ENCODE results near the gene UBE2V1.

UBE2V1 gene

DNA sequence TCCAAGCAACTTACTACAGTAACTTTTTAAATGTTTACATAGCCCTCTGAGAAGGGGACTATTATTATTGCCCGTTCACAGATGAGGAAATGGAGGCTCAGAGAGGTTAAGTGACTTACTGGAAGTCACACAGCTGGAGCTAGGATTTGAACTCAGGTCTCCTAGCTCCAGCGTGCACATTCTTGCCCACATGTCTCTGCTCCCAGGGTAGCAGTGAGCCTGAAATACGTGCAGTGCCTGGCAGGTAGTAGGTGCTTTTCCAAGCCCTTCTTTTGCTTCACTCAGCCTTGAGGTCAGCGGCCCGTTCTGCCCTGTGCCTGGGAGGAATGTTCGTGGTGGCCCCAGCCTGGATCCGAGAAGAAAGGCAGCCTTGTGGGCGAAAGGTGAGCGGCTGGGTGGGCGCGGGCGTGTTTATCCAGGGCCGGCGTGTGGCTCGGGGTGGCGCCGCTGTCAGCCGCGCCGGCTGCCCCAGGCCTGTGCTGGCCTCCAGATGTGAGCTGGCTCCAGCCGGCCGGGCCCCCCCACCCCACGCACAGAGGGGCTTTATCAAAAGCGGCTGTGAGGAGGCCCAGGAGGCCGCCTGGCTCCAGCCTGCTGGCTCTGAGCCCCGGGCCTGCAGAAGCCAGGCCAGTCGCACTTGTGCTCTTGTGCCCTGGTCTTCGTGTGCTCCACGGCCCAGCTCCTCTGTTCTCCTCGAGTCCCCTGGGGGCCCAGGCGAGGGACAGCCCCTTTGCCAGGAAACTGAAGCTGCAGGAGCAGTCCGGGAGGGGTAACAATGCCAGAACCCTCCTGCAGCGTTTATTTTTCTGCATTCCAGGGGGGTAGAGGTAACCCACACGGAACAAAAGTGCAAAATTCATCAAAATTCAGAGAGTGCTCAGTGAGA, 58.1 kb downstream of the UBE2V1 start:
- no peak overlapping the region for H3K4me3 ChIP-seq (replicated peaks; ENCODE audit: low read depth, low read length)
- TF ChIP-seq, protein P1, sequence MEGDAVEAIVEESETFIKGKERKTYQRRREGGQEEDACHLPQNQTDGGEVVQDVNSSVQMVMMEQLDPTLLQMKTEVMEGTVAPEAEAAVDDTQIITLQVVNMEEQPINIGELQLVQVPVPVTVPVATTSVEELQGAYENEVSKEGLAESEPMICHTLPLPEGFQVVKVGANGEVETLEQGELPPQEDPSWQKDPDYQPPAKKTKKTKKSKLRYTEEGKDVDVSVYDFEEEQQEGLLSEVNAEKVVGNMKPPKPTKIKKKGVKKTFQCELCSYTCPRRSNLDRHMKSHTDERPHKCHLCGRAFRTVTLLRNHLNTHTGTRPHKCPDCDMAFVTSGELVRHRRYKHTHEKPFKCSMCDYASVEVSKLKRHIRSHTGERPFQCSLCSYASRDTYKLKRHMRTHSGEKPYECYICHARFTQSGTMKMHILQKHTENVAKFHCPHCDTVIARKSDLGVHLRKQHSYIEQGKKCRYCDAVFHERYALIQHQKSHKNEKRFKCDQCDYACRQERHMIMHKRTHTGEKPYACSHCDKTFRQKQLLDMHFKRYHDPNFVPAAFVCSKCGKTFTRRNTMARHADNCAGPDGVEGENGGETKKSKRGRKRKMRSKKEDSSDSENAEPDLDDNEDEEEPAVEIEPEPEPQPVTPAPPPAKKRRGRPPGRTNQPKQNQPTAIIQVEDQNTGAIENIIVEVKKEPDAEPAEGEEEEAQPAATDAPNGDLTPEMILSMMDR (IDR thresholded peaks at IDR 0.05; ENCODE audit: low read length, missing control alignments): no peak
- peak; percentile 60 for DNase-seq (ENCODE audit: low read depth)

DNA sequence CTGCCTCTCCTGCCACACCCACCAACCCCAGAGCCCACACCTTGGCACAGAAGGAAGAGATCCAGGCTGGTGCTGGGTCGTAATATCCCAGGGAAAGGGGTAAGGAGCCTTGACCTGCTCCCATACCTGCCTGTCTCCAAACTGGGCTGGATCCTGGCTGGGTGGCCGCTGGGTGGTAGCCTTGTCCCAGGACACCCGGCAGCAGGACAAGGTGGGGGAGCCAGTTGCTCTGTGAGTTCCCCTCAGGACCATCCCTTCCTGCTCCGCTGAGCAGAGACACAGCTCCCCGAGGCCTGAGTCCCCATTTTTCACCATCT, 58.8 kb downstream of the UBE2V1 start:
- no peak for DNase-seq (ENCODE audit: low read depth)
- no peak overlapping the region for H3K4me3 ChIP-seq (replicated peaks; ENCODE audit: low read depth, low read length)
- TF ChIP-seq, protein P1 (IDR thresholded peaks at IDR 0.05; ENCODE audit: low read length, missing control alignments): no peak

DNA sequence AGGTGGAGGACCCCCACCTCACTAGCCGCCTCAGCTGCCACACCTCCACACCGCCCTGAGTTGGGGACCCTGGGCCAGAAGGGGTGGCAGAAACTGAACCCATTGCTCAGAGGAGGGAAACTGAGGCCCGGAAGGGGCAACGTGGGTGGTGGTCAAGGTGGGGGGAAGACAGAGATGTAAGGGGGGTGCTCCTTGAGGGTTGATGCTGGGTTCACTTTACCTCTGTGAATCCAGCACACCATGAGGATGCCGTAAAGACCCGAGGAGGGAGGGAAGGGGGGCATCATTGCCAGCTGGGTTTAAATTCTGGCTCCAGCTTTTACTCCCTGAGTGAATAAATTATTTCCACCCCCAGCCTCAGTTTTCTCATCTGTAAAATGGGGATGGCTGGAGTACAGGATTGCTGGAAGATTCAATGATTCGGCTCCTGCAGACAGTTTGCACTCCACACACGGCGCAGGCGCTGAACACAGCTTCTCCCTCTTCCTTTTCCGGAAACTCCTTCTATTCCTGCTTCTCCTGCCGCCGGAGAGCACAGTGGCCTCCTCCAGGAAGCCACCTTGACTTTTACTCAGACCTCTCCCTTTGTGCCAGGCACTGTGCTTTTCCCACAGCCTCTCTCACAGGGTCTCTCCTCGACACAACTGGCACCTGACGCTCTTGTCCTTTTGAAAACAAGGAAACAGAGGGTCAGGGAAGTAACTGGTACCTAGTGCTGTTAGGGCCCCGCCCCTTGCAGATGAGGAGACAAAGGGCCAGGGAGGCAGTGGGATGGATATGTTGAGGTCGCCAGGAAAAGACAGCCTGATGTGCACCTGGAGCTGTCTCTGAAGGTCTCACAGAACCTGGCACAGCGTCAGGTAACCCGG, 59.4 kb downstream of the UBE2V1 start:
- no peak for DNase-seq (ENCODE audit: low read depth)
- no peak overlapping the region for H3K4me3 ChIP-seq (replicated peaks; ENCODE audit: low read depth, low read length)
- TF ChIP-seq, protein P1 (IDR thresholded peaks at IDR 0.05; ENCODE audit: low read length, missing control alignments): no peak

DNA sequence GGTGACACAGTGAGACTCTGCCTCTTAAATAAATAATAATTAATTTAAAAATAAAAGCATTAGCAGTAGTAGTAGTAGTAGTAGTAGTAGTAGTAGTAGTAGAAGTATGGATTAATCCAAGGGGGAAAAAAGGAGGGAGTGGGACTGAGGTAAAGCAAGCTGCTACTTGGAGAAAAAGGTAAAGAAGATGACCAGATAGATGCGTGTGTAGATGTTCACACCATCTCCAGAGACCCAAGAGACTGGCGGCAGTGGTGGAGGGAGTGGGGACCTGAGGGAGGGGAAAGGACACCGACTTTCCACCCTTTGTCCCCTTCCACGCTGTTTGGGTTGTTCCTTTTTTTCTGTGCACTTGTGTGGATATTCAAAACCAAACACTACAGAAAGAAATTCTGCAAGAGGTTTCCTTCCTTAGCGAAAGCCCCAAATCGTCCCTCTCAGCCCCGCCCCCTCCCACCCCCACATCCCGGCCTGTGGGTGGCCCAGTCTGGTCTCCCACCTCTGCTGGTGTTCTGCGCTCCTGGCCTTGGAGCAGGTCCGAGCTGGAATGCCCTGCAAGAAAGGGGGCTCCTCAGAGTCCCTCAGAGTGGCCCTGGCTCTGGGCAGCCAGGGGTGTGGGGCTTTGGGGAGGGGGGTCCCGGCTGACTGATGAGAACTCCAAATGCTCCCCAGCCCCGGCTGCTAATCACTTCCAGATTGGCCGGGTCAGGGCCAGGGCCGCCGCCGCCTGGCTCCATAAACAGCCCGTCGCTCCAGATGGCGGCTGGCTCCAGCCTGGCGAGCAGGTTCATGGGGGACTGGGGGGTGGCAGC, 60.2 kb downstream of the UBE2V1 start:
- no peak for DNase-seq (ENCODE audit: low read depth)

DNA sequence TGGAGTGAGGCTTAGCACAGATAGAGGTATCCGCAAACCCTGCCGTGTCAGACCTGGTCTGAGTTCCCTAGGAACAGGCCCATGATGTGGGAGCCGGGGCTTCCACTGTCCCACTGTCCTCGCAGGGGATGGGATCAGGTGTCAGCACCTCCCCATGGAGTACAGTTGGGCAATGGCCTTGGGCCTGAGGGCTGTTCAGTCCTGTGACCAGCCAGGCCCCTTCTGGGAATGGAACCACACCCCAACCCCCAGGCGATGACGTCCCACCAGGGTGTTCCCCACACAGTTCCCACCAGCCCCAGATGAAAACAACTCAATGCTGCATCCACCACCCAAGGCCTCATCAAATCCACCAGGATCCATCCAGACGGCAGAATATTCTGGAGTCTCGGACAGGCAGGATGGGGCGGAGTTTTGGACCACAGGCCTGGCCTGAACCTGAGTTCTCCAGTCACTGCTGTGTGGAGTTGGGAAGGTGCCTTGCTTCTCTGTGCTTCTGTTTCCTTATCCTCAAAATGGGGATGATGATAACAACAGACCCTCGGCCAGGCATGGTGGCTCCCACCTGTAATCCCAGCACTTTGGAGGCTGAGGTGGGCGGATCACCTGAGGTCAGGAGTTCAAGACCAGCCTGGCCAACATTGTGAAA, 62.2 kb downstream of the UBE2V1 start:
- TF ChIP-seq, protein P1 (IDR thresholded peaks at IDR 0.05; ENCODE audit: low read length, missing control alignments): no peak
- DNase-seq (ENCODE audit: low read depth): no peak
- H3K4me3 ChIP-seq (replicated peaks; ENCODE audit: low read depth, low read length): no peak overlapping the region

More for the DNA sequence above, 60.2 kb downstream of the UBE2V1 start:
- TF ChIP-seq, protein P1 (IDR thresholded peaks at IDR 0.05; ENCODE audit: low read length, missing control alignments): no peak
- no peak overlapping the region for H3K4me3 ChIP-seq (replicated peaks; ENCODE audit: low read depth, low read length)

DNA sequence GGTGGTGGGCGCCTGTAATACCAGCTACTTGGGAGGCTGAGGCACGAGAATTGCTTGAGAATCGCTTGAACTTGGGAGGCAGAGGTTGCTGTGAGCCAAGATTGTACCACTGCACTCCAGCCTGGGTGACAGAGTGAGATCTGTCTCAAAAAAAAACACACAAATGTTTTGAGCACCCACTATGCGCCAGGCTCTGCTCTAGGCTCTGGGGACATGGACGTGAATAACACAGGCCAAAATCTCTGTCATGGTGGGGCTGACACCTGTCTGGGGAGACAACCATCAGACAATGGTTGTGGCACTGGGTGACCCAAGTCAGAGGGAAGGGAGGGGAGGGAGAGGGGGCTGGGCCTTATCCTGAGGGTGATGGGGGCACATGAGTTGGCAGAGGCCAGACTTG, 62.7 kb downstream of the UBE2V1 start:
- no peak for DNase-seq (ENCODE audit: low read depth)
- TF ChIP-seq, protein P1 (IDR thresholded peaks at IDR 0.05; ENCODE audit: low read length, missing control alignments): no peak
- no peak overlapping the region for H3K4me3 ChIP-seq (replicated peaks; ENCODE audit: low read depth, low read length)

Measured in fibroblast of pulmonary artery (primary cell).